GDM1 (cell line): ENCODE results near the gene MUC5B.

Source experiments
- DNase-seq: peaks from one replicate; lab custom pipeline; 2025; lab: John Stamatoyannopoulos, UW

Gene MUC5B

DNA sequence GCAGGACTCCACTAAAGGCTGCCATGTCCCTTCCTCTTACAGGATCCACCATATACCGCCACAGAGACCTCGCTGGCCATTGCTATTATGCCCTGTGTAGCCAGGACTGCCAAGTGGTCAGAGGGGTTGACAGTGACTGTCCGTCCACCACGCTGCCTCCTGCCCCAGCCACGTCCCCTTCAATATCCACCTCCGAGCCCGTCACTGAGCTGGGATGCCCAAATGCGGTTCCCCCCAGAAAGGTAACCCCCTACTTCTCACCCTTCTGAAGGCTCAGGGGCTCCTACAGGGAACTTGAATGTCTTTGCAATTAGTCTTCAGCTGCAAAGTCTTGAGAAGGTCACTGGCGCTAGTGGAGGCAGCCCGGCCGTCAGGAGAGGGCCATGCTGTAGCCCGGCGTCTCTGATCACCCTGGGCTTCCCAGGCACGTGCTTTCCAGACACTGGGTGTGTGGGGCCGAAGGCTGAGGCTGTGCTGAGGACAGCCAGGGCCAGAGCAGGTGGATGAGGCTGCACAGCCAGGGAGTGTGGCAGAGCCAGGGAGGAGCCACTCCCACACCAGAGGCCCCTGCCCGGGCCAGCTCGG lies 30.0 kb upstream of the MUC5B start:
- DNase-seq: no peak

DNA sequence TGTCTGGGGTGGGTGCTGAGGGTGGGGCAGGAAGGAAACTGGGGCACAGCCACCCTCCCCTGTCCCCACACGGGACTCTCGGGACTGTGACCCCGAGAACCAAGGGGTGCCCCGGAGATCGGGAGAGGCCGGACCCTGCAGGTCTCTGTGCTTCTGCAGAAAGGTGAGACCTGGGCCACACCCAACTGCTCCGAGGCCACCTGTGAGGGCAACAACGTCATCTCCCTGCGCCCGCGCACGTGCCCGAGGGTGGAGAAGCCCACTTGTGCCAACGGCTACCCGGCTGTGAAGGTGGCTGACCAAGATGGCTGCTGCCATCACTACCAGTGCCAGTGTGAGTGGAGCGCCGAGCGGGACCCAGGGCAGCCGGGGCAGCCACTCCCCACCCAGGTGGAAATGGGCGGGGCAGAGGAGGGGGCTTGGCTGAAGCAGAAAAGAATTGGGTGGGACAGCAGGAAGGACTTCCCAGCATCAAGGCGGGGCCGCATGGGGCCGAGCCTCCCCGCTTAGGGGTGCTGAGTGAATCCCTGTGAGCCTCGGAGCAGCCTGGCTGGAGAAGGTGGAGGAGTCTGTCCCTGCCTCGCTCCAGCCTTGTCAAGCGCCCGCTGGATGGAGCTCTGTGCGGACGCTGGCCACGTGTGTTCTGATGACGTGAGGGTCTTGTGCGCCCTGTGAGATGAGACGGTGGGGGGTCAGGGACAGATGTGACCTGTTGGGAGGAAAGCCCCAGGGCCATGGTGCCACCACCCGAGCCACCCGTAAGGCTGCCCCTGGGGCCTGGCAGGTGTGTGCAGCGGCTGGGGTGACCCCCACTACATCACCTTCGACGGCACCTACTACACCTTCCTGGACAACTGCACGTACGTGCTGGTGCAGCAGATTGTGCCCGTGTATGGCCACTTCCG lies 29.3 kb upstream of the MUC5B start:
- no peak for DNase-seq

DNA sequence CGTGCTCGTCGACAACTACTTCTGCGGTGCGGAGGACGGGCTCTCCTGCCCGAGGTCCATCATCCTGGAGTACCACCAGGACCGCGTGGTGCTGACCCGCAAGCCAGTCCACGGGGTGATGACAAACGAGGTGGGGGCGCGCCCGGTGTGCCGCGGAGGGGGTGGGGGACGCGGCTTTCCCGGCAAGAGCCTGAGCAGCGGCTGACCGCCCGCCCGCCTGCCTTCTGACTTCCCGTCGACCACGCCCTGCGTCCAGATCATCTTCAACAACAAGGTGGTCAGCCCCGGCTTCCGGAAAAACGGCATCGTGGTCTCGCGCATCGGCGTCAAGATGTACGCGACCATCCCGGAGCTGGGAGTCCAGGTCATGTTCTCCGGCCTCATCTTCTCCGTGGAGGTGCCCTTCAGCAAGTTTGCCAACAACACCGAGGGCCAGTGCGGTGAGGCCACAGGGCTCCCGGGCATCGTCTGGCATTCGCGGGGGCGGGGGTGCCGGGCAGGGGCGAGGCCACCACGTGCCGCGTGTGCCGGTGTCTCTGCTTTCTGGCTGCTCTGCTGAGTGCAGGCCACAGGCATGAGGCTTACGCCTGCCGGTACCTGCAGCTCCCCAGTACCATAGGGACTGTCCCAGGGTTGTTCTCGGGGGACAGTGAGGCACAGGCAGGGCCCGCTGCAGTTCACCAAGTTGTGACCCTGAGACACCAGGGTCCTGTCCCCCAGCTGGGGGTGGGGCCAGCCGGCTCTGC lies 28.5 kb upstream of the MUC5B start:
- DNase-seq: no peak

DNA sequence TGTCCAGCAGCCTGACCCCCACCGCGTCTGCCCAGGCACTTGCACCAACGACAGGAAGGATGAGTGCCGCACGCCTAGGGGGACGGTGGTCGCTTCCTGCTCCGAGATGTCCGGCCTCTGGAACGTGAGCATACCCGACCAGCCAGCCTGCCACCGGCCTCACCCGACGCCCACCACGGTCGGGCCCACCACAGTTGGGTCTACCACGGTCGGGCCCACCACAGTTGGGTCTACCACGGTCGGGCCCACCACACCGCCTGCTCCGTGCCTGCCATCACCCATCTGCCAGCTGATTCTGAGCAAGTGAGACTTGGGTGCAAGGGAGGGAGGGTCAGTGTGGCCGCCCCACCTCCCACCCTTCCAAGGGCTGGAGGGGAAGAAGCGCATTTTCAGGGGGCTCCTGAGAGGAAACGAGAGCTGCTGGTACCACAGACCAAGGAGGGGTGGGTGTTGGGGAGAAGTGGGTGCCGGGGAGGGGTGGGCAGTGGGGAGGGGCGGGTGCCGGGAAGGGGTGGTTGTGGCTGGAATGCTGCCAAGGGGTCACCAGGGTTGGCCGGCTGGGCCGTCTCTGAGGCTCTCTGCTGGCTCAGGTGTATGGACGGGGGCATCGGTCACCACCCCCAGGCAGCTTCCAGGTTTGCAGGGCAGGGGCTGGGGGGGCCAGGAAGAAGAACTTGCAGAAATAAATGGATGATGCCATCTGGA lies 27.7 kb upstream of the MUC5B start:
- no peak for DNase-seq

DNA sequence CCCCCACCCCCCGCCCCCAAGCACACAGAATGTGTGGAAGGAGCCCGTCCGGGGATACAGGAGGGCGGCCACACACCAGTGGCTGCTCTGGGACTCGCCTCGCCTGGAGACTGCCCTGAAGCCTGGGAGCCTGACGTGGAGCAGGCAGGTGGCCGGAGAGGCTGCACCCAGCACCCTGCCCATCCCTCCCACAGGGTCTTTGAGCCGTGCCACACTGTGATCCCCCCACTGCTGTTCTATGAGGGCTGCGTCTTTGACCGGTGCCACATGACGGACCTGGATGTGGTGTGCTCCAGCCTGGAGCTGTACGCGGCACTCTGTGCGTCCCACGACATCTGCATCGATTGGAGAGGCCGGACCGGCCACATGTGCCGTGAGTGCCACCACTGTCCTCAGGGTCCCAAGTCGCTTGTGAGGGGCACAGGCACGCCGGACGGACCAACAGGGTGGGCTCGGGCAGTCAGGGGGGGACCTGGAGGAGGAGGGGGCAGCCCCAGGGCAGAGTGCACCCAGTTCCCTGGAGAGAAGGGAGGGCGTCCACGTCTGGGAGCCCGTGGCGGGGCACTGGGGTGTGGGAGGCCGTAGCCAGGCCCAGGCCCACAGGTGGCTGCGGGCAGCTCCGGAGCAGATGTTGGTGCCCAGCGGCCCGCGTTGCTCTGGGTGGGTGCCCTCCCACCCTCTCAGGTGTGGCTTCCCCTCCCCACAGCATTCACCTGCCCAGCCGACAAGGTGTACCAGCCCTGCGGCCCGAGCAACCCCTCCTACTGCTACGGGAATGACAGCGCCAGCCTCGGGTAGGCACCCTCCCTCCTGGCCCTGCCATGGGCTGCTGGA lies 27.0 kb upstream of the MUC5B start:
- DNase-seq: no peak

DNA sequence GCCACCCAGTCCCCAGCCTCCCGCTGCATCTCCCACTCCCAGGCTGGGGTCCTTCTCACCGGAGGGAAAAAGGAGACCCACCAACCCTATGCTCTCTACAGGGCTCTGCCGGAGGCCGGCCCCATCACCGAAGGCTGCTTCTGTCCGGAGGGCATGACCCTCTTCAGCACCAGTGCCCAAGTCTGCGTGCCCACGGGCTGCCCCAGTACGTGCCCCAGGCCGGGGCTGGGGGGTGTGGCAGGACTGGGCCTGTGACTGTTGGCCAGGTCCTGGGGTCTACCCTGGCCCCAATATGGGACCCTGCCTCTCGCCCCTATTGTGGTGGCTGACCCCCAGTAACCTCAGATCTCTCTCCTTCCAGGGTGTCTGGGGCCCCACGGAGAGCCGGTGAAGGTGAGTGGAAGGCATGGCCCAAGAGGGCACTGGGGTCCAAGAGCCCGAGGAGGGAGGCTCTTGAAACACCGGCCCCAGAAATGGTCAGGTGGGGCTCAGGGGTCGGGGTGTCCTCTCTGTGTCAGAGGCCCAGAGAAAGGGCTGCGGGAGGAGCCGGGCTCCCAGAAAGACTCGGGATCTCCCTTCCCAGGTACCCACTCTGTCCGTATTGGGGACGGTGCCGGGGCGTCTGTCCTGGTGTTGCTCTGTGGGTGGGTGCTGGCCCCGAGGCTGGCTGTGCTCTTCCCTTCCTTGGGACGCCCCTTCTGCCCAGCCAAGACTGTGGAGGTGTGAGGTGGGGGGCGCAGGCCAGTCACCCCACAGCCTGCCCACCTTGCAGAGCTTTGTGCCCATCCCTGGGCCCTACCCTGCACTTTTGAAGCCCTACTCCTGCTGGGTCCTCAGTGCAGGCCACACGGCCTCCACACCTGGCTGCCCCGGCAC lies 26.1 kb upstream of the MUC5B start:
- DNase-seq: no peak

DNA sequence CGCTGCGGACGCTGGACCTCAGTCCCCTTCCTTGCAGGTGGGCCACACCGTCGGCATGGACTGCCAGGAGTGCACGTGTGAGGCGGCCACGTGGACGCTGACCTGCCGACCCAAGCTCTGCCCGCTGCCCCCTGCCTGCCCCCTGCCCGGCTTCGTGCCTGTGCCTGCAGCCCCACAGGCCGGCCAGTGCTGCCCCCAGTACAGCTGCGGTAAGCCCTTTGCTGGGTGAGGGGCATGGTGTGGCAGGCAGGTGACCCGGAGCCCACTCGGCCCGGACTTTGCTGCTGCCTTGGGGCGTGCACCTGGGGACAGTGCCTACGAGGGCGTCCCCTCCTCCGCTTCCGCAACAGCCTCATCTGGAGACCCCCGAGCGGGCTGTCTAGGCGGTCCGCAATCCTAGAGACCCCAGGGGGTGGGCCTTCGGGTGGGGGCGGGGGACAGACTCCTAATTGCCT lies 25.4 kb upstream of the MUC5B start:
- no peak for DNase-seq

DNA sequence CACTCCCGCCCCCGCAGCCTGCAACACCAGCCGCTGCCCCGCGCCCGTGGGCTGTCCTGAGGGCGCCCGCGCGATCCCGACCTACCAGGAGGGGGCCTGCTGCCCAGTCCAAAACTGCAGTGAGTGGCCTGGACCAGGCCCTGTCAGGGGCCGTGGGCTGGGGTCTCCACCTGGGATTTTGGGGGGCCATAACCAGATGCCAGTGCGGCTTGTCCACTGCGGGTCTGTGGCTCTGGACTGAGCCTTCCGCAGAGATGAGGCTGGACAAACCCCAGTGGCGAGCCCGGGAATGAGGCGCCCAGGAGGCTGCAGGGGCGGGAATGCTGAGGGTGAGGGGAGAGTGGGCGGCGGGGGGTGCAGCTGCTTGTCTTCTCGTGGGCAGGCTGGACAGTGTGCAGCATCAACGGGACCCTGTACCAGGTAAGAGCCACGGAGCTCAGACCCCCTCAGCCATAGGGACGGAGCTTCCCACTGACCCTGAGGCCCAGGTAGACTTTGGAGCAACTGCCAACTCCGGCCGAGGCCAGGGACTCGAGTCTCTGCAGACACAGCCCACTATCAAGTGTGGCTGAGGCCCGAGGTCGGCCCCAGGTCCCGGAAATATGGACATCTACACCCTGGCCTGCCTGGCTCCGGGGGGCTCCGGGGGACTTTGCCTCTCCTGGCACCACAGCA lies 24.8 kb upstream of the MUC5B start:
- no peak for DNase-seq

DNA sequence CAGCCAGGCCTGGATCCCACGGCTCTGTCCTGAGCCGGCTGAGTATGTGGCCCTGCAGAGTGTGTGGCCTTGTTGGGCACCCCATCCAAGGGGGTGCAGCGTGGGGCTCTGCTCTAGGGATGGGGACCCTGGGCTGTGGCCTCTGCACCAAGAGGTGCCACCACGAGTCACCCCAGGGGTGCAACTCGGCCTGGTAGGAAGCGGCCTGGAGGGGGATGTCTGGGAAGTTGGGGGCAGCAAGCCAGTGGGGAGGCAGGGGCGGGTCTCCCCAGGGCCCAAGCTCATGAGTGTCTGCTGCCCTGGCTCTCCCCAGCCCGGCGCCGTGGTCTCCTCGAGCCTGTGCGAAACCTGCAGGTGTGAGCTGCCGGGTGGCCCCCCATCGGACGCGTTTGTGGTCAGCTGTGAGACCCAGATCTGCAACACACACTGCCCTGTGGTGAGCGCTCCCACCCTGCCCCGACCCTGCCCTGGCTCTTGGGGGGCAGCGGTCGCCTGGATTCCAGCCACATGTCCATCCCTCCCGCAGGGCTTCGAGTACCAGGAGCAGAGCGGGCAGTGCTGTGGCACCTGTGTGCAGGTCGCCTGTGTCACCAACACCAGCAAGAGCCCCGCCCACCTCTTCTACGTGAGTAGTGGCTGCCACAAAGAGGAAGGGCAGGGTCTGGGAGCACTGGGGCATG lies 24.2 kb upstream of the MUC5B start:
- DNase-seq: no peak

DNA sequence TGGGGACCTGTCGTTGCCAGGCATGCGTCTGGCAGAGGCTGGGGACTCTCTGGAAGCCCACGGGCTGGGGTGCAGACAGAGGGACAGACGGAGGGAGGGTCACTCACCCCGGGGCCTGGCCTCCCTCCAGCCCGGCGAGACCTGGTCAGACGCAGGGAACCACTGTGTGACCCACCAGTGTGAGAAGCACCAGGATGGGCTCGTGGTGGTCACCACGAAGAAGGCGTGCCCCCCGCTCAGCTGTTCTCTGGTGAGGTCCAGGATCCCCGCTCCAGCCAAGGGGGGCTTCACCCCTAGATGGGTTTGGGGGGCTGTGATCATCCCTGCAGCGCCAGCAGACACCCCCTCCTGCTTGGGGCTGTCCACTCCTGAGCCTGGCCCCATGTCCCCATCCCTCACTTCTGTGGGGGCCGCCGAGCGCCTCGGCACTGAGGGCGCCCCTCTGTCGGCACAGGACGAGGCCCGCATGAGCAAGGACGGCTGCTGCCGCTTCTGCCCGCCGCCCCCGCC lies 23.6 kb upstream of the MUC5B start:
- no peak for DNase-seq

DNA sequence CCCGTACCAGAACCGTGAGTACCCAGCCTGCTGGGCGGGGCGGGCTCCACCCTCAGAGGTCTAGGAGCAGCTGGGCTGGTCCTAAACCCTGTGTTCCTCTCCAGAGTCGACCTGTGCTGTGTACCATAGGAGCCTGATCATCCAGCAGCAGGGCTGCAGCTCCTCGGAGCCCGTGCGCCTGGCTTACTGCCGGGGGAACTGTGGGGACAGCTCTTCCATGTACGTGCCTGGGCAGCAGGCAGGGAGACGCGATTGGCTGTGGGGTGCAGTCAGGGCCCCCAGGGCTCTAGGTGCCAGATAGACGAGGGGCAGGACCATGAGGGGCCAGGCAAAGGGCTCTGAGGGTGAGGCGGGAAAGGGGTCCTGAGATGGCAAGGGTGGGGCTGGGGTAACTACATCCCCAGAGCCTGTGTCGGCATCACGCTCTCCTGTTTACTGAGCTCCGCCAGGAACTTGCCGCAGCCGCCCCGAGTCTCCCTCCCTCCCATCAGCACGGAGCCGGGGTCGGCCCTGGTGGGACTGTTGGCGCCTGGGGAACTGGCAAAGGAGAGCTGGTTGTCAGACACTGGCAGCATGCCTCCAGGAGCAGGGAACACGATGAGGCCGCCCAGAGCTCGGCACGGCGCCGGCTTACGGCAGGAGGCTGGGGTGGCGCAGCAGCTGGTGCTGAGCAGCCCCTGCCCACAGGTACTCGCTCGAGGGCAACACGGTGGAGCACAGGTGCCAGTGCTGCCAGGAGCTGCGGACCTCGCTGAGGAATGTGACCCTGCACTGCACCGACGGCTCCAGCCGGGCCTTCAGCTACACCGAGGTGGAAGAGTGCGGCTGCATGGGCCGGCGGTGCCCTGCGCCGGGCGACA lies 22.9 kb upstream of the MUC5B start:
- DNase-seq: no peak

DNA sequence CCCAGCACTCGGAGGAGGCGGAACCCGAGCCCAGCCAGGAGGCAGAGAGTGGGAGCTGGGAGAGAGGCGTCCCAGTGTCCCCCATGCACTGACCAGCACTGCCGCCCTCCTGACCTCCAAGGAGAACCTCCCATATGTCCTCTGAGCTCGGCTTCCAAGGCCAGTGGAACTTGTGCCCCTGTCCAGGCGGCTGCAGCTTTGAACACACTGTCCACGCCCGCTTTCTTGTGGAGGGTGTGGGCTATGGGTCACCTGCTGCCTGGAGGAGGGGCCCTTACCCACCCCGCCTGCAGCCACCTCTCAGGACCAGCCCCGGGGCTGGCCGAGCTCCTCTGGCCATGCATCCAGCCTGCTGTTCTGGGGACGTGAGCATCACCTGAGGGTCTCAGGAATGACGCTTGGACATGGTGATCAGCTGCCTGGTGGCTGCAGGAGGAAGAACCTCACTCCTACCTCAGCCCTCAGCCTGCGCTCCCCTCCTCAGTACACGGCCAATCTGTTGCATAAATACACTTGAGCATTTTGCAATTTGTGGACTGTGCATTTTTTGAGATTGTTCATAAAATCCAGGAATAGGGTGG lies 22.2 kb upstream of the MUC5B start:
- DNase-seq: no peak

DNA sequence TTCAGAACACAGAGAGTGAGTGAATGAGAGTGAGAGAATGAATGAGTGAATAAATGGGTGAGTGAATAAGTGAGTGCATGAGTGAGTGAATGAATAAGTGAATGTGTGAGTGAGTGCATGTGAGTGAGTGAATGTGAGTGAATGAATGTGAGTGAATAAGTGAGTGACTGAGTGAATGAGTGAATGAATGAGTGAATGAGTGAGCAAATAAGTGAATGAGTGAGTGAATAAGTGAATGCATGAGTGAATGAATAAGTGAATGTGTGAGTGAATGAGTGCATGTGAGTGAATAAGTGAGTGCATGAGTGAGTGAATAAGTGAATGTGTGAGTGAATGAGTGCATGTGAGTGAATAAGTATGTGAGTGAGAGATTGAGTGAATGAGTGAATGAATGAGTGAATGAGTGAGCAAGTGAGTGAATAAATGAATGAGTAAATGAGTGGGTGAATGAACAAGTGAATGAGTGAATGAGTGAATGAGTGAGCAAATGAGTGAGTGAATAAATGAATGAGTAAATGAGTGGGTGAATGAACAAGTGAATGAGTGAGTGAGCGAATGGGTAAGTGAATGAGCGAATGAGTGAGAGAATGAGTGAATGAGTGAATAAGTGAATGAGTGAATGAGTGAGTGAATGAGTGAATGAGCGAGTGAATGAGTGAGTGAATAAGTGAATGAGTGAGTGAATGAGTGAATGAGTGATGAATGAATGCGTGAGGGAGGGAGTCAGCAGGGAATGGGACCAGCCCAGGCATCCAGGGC lies 21.3 kb upstream of the MUC5B start:
- DNase-seq: no peak

DNA sequence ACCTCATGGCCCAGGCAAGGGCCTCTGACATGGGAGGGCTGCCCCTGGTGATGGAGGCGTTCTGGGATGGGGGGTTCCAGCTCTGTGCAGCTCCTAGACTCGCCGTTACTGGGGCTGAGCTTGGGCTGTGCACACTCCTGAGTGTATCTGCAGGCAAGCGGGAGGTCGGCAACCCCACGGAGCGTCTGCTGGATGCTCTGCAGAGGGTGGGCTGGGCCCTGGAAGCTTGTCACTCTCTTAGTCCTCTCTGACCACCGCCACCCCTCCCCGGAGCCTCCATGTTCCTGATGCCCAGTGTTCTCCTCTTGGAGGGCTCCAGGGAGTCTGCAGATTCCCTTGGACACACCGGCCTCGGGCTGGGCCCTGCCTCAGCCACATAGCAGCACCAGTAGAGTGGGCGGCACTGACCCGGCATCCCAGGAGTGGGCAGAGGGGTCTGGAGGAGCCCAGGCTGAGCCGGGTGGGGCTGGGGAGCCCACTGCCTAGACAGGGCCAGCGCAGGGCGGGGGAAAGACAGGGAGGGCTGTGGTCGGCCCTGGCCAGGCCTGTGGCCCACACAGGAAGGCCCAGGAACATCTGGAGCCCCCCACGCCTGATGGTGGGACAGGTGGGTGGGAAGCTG lies 20.6 kb upstream of the MUC5B start:
- DNase-seq: no peak

DNA sequence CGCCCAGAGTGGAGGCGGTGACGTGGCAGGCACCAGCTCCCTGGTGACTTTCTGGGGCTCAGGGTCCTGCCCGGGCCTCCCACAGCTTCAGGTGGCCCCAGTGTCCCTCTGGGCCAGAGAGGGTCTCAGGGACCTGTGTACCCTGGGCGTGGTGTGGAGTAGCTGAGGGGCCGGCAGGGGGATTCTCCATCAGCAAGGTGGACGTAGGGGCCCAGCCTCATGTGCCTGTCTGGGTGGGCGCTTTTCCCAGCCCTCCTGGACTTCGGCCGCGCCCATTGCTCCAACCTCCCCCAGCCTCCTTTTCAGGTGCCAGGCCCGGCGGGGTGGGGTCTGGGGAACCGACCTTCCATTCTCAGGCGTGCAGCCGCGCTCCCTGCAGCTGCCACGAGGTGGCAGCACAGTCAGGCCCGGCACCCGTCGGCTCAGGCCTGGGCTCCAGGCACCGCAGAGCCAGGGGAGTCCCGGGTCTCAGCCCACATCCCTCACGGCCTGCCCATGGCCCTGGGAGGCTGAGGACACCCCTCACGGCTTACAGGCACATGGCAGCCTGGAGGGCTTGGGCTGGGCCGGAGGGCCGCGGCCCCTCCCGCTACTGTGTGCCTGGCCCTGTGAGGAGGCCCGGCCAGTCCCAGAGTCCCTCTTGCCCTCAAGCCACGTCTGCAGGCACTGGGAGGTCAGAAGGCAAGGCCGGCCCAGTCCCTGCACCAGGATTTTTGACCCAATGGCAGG lies 19.9 kb upstream of the MUC5B start:
- peak; percentile 15 for DNase-seq
